ENCODE results near the gene PTTG1IP. TPM values are rescaled to one million over a fixed set of nuclear protein-coding genes. Genes with fewer than 3 reads are reported as not detected.
A peak's percentile ranks its signal among the peaks of the same experiment; 100 is the strongest.
"Not testable (repeated sequence)": the region's sequence is repeated elsewhere in the genome, so short reads cannot be mapped to it uniquely, and the experiment has no call there.

Gene PTTG1IP
- total RNA-seq, 1 donor from 2014 or later, result 194 TPM

DNA sequence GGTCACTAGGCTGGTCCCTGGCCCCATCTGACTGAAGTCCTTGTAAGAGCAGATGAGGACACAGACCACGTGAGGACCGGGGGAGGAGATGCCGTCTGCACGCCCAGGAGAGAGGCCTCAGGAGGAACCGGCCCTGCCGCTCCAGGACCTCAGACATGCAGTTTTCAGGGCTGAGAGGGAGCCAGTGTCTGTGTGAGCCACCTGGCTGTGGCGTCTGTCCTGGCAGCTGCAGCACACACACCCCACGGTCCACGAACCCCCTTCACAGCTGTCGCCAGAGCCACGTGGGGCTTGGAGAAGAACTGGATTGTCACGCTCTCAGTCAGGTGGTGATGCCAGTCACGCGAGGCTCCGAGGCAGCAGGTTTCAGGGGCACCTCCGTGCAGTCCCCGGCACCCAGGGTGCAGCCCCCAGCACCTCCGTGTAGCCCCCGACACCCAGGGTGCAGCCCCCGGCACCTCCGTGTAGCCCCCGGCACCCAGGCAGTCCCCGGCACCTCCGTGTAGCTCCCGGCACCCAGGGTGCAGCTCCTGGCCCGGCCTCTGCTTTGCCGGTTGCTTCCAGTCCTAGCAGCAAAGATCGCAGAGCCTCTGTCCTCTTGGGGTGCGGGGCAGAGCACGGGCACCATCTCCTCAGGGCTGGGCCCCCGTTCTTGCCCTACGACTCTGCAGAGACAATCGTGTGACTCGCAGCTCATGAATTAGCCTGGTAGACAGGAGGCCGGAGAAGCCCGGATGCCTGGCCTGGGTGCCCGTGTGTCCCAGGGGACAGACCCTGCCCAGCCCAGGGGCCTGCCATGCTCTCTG is 36.6 kb downstream of the PTTG1IP start:
- intact Hi-C loops (cut with DNase I), result no loop called here
- no peak for DNase-seq (ENCODE audit: low spot score)

DNA sequence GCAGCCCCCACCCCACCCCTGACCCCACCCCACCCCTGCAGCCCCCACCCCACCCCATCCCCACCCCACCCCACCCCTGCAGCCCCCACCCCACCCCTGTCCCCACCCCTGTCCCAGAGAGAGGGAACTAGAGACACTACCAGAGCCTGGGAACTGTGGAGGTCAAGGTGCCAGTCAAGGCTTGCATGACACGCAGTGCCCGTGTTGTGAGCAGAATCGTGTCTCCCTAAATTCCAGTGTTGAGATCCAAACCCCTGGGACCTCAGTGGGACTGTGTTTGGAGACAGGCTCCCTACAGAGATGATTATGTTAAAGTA is 37.2 kb downstream of the PTTG1IP start:
- intact Hi-C loops (cut with DNase I), result no loop called here
- no peak for DNase-seq (ENCODE audit: low spot score)

- no peak for DNase-seq (ENCODE audit: low spot score)
- intact Hi-C loops (cut with DNase I), result no loop called here
Observed at GRCh38 chr21:44835647-44835973, 37.9 kb downstream of the PTTG1IP start.

DNA sequence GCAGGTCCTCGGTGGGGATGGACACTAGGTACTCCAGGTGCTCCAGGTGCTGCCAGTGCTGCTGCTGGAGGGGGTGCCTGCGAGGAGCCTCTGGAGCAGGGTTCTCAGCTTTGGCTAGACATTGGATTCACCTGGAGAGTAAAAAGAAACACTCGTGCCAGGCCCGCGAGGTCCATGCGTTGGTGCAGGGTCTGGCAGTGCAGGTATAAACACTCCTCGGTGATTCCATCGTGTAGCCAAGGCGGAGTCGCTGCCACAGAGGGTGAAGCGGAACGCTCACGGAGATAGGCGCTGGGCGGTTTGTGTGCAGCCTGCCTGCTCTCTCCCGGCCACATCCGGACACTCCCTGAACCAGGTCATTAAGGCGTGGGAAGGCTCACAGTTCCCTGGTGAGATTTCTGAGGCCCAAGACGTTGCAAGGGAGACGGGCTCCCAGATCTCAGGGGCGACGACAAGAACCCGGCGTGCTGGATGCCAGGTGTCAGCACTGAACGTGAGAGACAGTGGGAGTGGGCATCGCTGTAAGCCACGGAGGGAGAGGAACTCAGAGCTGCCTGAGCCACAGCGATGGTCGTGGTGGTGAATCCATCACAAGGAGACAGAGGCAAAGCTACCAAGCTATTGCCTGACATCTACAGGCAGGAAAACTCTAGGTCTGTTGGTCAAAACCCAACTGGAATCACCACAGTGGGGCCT is 38.4 kb downstream of the PTTG1IP start:
- DNase-seq (ENCODE audit: low spot score), result no peak

DNA sequence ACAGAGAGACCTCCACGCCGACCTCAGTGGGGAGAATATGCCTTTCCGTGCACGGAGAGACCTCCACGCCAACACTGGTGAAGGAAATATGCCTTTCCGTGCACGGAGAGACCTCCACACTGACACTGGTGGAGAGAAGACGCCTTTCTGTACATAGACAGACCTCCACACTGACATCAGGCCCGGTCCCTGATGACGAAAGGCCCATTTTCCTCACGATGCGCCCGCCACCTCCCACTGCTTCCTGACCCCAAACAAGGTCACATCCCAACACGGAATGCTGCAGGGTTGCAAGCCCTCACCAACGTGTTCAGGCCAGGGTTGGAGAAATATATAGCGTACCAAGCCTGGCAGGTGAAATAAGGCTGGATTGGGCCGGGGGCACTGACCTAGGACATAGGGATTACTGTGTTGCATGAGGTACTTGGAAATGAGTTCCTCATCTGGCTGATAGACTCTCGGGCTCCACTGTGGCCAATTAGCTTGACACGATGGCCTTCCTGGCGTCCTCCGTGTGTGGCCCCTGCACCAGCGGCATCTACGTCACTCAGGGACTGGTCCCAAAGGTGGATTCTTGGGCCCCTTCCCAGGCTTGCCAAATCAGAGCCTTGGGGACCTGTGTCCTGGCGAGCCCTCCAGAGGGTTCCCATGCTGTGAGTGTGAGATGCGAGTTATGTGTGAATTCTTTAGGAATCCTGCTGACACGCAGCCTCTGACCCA is 39.1 kb downstream of the PTTG1IP start:
- no peak for DNase-seq (ENCODE audit: low spot score)
- intact Hi-C loops (cut with DNase I), result no loop called here

More for the DNA sequence above, 38.4 kb downstream of the PTTG1IP start:
- intact Hi-C loops (cut with DNase I), result no loop called here

GRCh38 chr21:44833663-44834062 is 39.8 kb downstream of the PTTG1IP start:
- no peak for DNase-seq (ENCODE audit: low spot score)
- intact Hi-C loops (cut with DNase I), result no loop called here

DNA sequence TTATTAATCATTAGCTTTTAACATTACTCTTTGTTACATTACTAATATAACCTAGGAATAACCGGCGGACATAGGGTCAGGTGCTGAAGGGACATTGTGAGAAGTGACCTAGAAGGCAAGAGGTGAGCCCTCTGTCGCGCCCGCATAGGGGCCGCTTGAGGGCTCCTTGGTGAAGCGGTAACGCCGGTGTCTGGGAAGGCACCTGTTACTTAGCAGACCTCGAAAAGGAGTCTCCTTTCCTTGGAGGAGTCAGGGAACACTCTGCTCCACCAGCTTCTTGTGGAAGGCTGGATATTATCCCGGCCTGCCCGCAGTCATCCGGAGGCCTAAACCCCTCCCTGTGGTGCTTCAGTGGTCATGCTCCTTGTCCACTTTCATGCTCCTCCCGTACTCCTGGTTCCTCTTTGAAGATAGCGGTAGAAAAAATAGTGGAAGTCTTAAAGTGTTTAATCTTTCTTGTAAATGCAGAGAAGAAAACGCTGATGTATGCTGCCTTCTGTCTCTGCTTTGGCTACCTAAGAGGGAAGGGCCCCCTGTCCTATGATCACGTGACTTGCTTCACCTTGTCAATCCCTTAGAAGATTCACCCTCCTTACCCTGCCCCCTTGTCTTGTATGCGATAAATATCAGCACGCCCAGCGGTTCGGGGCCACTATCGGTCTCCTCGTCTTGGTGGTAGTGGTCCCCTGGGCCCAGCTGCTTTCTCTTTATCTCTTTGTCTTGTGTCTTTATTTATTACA is 40.8 kb downstream of the PTTG1IP start:
- intact Hi-C loops (cut with DNase I); DNase-seq (ENCODE audit: low spot score): not testable (repeated sequence)

DNA sequence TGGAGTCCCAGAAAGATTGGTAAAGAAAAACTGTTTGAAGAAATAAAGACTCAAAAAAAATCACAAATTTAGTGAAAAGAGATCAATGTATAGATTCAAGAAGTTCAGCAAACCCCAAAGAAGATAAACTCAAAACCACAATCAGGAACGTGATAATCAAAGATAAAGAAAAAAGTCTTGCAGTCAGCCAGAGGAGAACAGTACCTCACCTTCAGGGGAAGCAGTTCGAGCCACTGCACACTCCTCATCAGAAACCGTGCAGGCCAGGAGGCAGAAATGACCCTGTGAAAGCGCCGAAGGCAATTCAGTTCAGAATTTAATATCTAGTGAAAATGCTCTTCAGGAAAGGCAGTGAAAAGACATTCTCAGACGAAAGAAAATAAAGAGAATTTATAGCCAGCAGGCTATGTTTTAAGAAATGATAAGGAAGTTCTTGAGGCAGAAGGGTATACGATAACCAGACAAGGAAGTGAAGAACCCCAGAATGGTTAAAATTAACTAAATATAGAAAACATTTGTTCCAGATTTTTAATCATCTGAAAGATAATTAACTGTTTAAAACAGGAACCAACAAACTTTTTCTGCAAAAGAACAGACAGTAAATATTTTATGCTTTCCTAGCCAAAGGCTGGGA is 42.1 kb downstream of the PTTG1IP start:
- DNase-seq (ENCODE audit: low spot score), result no peak
- intact Hi-C loops (cut with DNase I), result no loop called here

- intact Hi-C loops (cut with DNase I), result no loop called here
- no peak for DNase-seq (ENCODE audit: low spot score)
Observed at GRCh38 chr21:44829507-44830092, 43.9 kb downstream of the PTTG1IP start.

DNA sequence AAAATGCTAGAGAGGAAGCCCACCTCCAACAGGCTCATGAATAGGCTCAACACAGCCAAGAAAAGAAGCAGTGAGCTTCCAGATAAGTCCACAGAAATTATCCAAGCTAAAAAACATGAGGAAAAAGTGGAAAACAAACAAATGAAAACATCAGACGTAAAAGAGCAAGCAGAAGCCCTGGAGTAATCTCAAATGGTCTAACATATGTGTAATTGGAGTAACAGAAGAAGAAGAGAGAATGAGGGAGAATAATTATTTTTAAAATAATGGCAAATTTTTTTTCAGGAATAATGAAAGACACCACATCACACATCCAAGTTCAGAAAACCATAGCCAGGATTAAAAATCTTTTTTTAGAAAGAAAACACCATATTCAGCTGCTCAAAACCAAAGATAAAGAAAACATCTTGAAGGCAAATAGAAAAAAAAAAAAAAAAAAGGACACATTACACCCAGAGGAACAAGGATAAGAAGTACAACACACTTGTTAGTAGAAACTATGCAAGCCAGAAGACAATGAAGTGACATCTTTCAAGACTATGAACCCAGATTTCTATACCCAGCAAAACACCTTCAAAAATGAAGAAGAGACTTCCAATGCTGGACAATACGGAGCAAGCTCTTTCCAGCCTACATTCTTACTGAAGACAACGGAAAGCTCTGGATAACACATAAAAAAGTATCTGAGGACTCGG is 45.0 kb downstream of the PTTG1IP start:
- intact Hi-C loops (cut with DNase I), result no loop called here
- no peak for DNase-seq (ENCODE audit: low spot score)

DNA sequence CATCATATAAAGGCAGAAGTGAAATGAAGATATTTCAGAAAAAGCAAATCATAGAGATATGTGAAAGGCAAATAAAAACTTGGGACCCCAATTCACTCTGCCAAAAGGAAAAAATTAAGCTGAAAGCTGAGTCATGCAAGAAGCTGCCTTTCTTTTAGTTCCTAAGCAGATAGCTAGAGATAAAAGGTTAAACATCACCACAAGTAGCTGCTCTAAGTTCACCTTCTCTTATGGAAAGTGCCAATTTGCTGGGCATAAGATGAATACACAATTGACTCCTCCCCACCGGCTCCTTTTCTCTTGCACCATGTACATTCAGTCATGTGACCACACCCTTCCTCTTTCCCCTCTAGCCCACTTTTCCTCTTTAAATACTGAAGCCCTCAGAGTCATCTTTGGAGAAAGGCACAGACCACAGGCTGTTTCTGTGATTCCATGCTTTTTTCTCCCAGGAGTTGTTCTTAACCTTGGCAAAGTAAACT is 50.3 kb downstream of the PTTG1IP start:
- DNase-seq (ENCODE audit: low spot score), result no peak
- intact Hi-C loops (cut with DNase I), result no loop called here

DNA sequence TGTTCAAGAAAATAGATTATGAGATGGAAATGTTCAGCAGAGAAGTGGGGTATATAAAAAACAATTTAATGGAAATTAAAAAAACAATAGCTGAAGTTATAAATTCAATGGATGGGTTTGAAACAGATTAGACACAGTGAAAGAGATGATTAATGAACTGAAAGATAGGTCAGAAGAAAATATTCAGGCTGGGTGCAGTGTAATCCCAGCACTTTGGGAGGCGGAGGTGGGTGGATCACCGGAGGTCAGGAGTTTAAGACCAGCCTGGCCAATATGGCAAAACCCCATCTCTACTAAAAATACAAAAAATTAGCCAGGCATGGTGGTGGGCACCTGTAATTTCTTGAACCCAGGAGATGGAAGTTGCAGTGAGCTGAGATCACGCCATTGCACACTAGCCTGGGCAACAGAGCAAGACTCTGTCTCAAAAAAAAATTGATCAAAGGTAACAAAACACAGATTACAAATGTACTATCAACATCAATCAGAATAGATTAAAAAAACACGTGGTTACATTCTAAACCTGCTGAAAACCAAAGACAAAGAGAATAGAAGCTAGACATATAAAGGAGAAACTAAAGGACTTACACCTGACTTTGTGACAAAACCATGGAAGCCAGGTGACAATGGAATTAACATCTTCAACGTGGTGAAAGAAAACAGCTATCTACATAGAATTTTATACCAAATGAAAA is 50.9 kb downstream of the PTTG1IP start:
- intact Hi-C loops (cut with DNase I), result no loop called here
- no peak for DNase-seq (ENCODE audit: low spot score)

DNA sequence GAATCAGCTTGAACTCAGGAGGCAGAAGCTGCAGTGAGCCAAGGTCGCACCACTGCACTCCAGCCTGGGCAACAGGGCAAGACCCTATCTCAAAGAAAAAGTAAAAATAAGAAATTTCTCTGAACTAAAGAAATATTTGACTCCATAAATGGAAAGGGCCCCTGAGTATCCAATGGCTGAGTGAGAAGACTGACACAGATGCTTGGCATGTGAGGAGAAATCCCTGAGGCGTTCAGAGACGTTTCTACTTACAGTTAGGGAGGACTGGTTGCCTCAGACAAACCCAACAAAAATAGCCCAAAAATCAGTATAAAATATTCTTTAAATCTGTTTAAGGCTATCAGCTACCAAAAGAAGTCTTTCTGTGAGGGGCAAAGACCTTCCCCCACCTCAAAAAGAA is 52.6 kb downstream of the PTTG1IP start:
- no peak for DNase-seq (ENCODE audit: low spot score)
- intact Hi-C loops (cut with DNase I), result no loop called here

DNA sequence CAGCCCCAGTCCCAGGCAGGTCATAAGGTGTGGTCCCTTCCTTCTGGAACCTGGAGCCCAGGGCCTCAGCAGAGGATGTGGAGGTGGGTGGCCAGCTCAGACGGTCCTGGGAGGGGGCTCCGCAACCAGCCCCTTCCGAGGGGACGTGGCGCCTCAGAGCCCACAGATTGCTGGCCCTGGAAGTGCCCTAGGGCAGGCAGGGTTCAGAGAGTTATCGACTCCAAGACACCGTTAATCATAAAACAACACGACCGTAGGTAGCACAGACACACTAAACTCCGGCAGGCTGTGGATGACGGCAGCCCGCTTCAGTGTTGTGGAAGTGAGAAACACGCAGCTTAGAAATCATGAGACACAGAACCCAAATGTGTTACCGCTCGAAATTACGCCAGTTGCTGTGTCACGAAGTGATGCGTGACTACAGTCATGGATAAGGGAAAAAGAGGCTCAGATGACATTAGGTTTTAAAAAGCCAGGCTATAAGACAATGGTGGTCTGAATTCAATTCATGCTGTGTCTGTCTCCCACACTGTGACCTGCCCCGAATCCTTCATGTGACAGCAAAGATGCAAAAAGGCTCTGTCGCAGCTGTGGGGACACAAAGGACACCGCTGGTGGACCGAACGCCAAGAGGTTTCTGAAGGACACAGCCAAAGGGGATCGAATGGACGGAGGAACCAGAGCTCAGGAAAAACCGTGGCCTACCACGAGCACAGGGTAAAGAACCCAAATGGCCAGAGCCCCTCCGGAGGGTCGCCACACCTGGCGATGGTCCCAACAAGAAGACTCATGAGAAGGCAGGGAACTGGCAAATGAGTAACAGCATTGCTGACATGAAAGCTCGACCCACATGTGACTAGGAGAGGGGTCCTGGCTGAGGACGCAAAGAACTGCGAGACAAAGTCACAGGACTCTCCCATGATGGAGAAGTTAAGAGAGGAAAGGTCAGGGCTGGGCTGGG is 53.9 kb downstream of the PTTG1IP start:
- DNase-seq (ENCODE audit: low spot score), result no peak
- intact Hi-C loops (cut with DNase I), result loop anchor here (2.0 to 10.0 kb wide), 2 partner anchors 51 to 115 kb away; no protein-coding TSS in a partner anchor

DNA sequence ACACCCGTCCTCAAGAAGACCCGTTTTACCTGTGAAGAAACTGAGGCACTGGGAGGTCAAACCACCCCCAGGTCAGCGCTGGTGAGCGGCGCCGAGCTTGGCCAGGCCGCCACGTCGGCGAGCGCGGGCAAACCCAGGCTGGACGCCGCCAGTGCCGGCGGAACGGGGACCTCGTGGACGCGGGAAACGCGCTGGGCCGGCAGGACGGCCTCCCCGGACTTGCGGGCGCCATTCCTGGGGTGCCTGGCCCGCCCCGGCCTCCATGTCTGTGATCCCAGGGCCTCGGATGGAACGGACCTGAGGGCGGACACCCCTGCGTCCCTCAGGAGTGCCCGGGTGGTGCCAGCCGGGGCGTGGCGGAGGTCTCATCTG is 54.9 kb downstream of the PTTG1IP start:
- DNase-seq (ENCODE audit: low spot score), result no peak
- intact Hi-C loops (cut with DNase I), result loop anchor here (2.0 to 10.0 kb wide), 2 partner anchors 52 to 116 kb away; no protein-coding TSS in a partner anchor

- intact Hi-C loops (cut with DNase I), result loop anchor here (2.0 to 10.0 kb wide), 2 partner anchors 53 to 117 kb away; no protein-coding TSS in a partner anchor
- peak; percentile 91 for DNase-seq (ENCODE audit: low spot score)
Observed at GRCh38 chr21:44817914-44818639, 55.4 kb downstream of the PTTG1IP start, which contains the start of gene SUMO3. Gene SUMO3, minus strand, starts transcription at chr21:44818062. Its CDS starts 94 bp downstream, at chr21:44817968.

All from cardiac septum (tissue), 1 donor.